ENCODE results near the gene TCF7L2. TPM values are rescaled to one million over a fixed set of nuclear protein-coding genes. Genes with fewer than 3 reads are reported as not detected.

Gene TCF7L2
- polyA plus RNA-seq, 3 donors = 2.1 to 23.5 (median 6.1) TPM

DNA sequence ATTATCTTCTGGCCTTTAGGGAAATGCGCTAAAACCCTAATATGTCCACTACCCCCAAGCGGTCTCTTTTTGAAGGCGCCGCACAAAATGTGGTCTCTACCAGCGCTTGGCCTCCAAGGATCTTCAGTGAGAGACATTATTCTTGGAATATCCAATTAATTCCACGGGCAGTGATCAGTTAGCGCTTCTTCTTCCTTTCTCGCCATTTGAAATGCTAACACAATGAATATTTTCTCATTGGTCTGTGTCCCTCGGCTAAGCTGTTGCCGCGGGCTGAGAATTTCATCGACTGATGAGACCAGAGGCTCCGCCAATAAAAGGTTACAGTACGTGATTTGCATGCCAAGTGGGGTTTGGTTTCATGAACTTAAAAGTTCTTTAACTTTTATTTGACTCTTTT is 169.8 kb downstream of the TCF7L2 start:
- WGBS (ENCODE audit: insufficient coverage) = 100% methylated on average over 7 of the region's 14 CpGs
- Mint-ChIP-seq H3K27me3 (ENCODE audit: low read depth in 3 of 3) (peaks cover 4 to 10% (median 8%) of the 10 kb centered on the region in 3 donors), H3K27ac (no peak overlapping the region), H3K9me3 (peaks cover 0 to 3% (median 0%) of the 10 kb centered on the region in 7 donors), H3K36me3 (peaks cover 5% of the 10 kb centered on the region in 2 donors), H3K4me1 (peaks cover 16% of the 10 kb centered on the region), H3K4me3 (no peak overlapping the region)
- TF ChIP-seq CTCF (IDR thresholded peaks at IDR 0.05) = no peak
- no peaks in the 10 kb centered on the region for H3K36me3 ChIP-seq (replicated peaks in 1 of 2; ENCODE audit: control insufficient read depth in 1 of 2, insufficient read depth in 2 of 2, low read length in 2 of 2)
- peaks cover 93% of the 10 kb centered on the region for H4K20me1 ChIP-seq (ENCODE audit: insufficient read depth, low read length)
- H3K27me3 ChIP-seq (ENCODE audit: control insufficient read depth in 2 of 2, insufficient read depth in 2 of 2, low read length in 2 of 2) = peaks cover 0 to 3% of the 10 kb centered on the region in 2 donors
- no peaks in the 10 kb centered on the region for H3K79me2 ChIP-seq (ENCODE audit: insufficient read depth, low read length)
- no peaks in the 10 kb centered on the region for H3K9me3 ChIP-seq (replicated peaks in 1 of 2; ENCODE audit: control insufficient read depth in 1 of 2, insufficient read depth in 1 of 2, low read length in 2 of 2)
- intact Hi-C loops (cut with micrococcal nuclease) = loop anchor here (10.0 kb wide), 2 partner anchors 395 to 555 kb away; no protein-coding TSS in a partner anchor
- no peak overlapping the region for H2AFZ ChIP-seq (ENCODE audit: insufficient read depth, low read depth, low read length, poor library complexity, severe bottlenecking)
- H3K4me3 ChIP-seq (replicated peaks in 1 of 3; ENCODE audit: low read depth in 2 of 3, low read length in 3 of 3) = no peak overlapping the region
- H3K4me1 ChIP-seq (ENCODE audit: control insufficient read depth in 1 of 2, insufficient read depth in 2 of 2, low read length in 2 of 2) = peaks cover 4 to 8% of the 10 kb centered on the region in 2 donors
- no peak overlapping the region for H3K27ac ChIP-seq (ENCODE audit: low read depth in 1 of 2, low read length in 2 of 2)
- H3K9ac ChIP-seq (ENCODE audit: insufficient read depth, low read length, poor library complexity, severe bottlenecking) = no peak overlapping the region
- no peak overlapping the region for H3K4me2 ChIP-seq (replicated peaks; ENCODE audit: extremely low read depth, low read length, poor library complexity, severe bottlenecking)
- no peak for DNase-seq

- H3K4me3 Mint-ChIP-seq = no peak overlapping the region
- intact Hi-C loops (cut with micrococcal nuclease) = loop anchor here (10.0 kb wide), 2 partner anchors 396 to 556 kb away; no protein-coding TSS in a partner anchor
- Histone ChIP-seq H3K27me3 (ENCODE audit: control insufficient read depth in 2 of 2, insufficient read depth in 2 of 2, low read length in 2 of 2) (peaks cover 9 to 12% of the 10 kb centered on the region in 2 donors), H3K4me1 (ENCODE audit: control insufficient read depth in 1 of 2, insufficient read depth in 2 of 2, low read length in 2 of 2) (peaks cover 6 to 8% of the 10 kb centered on the region in 2 donors), H3K79me2 (ENCODE audit: insufficient read depth, low read length) (no peaks in the 10 kb centered on the region), H4K20me1 (ENCODE audit: insufficient read depth, low read length) (peaks cover 94% of the 10 kb centered on the region), H3K4me3 (replicated peaks in 1 of 3; ENCODE audit: low read depth in 2 of 3, low read length in 3 of 3) (no peak overlapping the region), H3K4me2 (replicated peaks; ENCODE audit: extremely low read depth, low read length, poor library complexity, severe bottlenecking) (no peak overlapping the region), H3K27ac (ENCODE audit: low read depth in 1 of 2, low read length in 2 of 2) (no peak overlapping the region), H3K36me3 (replicated peaks in 1 of 2; ENCODE audit: control insufficient read depth in 1 of 2, insufficient read depth in 2 of 2, low read length in 2 of 2) (no peaks in the 10 kb centered on the region), H2AFZ (ENCODE audit: insufficient read depth, low read depth, low read length, poor library complexity, severe bottlenecking) (no peak overlapping the region), H3K9me3 (replicated peaks in 1 of 2; ENCODE audit: control insufficient read depth in 1 of 2, insufficient read depth in 1 of 2, low read length in 2 of 2) (no peaks in the 10 kb centered on the region), H3K9ac (ENCODE audit: insufficient read depth, low read length, poor library complexity, severe bottlenecking) (no peak overlapping the region)
- H3K36me3 Mint-ChIP-seq = peaks cover 5 to 9% of the 10 kb centered on the region in 2 donors
- TF ChIP-seq CTCF (IDR thresholded peaks at IDR 0.05) = no peak
- WGBS (ENCODE audit: insufficient coverage) = no CpG with 5 or more reads among the region's 7 CpGs
- H3K27ac Mint-ChIP-seq = no peak overlapping the region
- peaks cover 18% of the 10 kb centered on the region for H3K4me1 Mint-ChIP-seq
- peaks cover 9 to 23% (median 18%) of the 10 kb centered on the region in 3 donors for H3K27me3 Mint-ChIP-seq (ENCODE audit: low read depth in 3 of 3)
- H3K9me3 Mint-ChIP-seq = peaks cover 0 to 3% (median 0%) of the 10 kb centered on the region in 7 donors
- DNase-seq = no peak
Observed at GRCh38 chr10:113121153-113121552, 171.1 kb downstream of the TCF7L2 start.
